Retinal pigment epithelial cell (primary cell): ENCODE data around the gene IRF8.

ENCODE experiments used
- DNase-seq: peaks from one replicate; pipeline ENCODE4 v3.0.0-alpha.2; 2010; ENCODE audit warnings: low read depth
- H3K4me3 ChIP-seq: 2 replicates; pipeline ENCODE4 v1.5.1; 2011; ENCODE audit warnings: mild to moderate bottlenecking, low read length, control low read depth, moderate library complexity
- CTCF ChIP-seq: conservative IDR thresholded peaks from 2 replicates; pipeline ENCODE4 v1.5.1; 2011; ENCODE audit warnings: low read depth, low read length, control low read depth, inconsistent platforms

IRF8 gene

GRCh38 chr16:85883813-85884212 is 15.1 kb upstream of the IRF8 start:
- no peak for DNase-seq
- TF ChIP-seq CTCF, result no peak
- no peak overlapping the region for H3K4me3 ChIP-seq

- no peak for TF ChIP-seq CTCF
These were observed 14.0 kb upstream of the IRF8 start for GRCh38 chr16:85884808-85885463.

GRCh38 chr16:85885537-85885936 is 13.4 kb upstream of the IRF8 start:
- DNase-seq, result no peak
- H3K4me3 ChIP-seq, result no peak overlapping the region
- no peak for TF ChIP-seq CTCF

More at GRCh38 chr16:85884808-85885463, 14.0 kb upstream of the IRF8 start:
- DNase-seq, result no peak
- no peak overlapping the region for H3K4me3 ChIP-seq

GRCh38 chr16:85888405-85889331 is 10.3 kb upstream of the IRF8 start:
- no peak for TF ChIP-seq CTCF
- no peak for DNase-seq
- H3K4me3 ChIP-seq, result no peak overlapping the region

GRCh38 chr16:85891033-85891775 is 7.8 kb upstream of the IRF8 start:
- no peak overlapping the region for H3K4me3 ChIP-seq
- no peak for TF ChIP-seq CTCF
- no peak for DNase-seq

GRCh38 chr16:85891776-85892166 is 7.2 kb upstream of the IRF8 start:
- no peak for TF ChIP-seq CTCF

More at GRCh38 chr16:85891776-85892166, 7.2 kb upstream of the IRF8 start:
- no peak overlapping the region for H3K4me3 ChIP-seq
- DNase-seq, result no peak
